Measurements from ENCODE around the gene CSRNP3. TPM values are rescaled to one million over a fixed set of nuclear protein-coding genes. Genes with fewer than 3 reads are reported as not detected.

CSRNP3 gene
- total RNA-seq, 1 experiment from 2014 or later = not detected

DNA sequence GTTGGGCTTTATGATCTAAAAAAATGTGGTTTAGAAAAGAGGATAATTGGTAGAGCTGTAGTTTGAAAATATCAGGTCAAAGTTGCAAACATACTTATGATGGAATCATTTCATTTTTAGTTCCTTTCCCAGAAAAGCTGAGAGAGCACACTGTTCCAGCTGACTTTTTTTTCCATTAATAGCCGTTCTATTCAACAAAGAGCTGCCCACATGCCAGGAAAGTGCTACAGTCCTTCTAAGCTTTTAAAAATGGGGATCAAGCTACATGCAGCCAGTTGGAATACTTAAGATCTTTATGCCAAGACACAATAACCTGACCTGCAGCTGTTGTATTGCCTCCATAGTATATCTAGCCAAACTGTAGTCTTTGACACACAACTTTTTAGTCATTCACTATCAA is 213.0 kb downstream of the CSRNP3 start:
- DNase-seq (ENCODE audit: low read depth, low spot score) = no peak
- no peaks in the 10 kb centered on the region for H3K36me3 ChIP-seq (ENCODE audit: control insufficient read depth, insufficient read depth, low read length)
- no peak for TF ChIP-seq SIN3A (IDR thresholded peaks at IDR 0.05; ENCODE audit: borderline replicate concordance, insufficient read depth, low read depth, low read length)
- no peak for TF ChIP-seq TCF7L2 (IDR thresholded peaks at IDR 0.05; ENCODE audit: low read depth, low read length)
- ChIA-PET CTCF (no interaction called here), POLR2A (no interaction called here)
- H3K4me1 ChIP-seq (ENCODE audit: control insufficient read depth, insufficient read depth, low read length) = no peaks in the 10 kb centered on the region
- ATAC-seq = no peak
- no peaks in the 10 kb centered on the region for H3K27me3 ChIP-seq (ENCODE audit: control insufficient read depth, insufficient read depth, low read length)
- intact Hi-C loops (cut with micrococcal nuclease; ENCODE audit: unreplicated experiment) = no loop called here
- no peaks in the 10 kb centered on the region for H3K9me3 ChIP-seq (ENCODE audit: control insufficient read depth, insufficient read depth, low read depth, low read length)
- BruUV-seq (replicated peaks) = no TSS peak
- in situ Hi-C loops (cut with HindIII; ENCODE audit: low pct_unique_long_range_greater_than_20kb, low sequenced_read_pairs) = no loop called here
- H3K4me3 ChIP-seq (ENCODE audit: low read depth in 2 of 2, low read length in 2 of 2) = no peak overlapping the region
- H3K27ac ChIP-seq (ENCODE audit: low read length) = no peak overlapping the region

DNA sequence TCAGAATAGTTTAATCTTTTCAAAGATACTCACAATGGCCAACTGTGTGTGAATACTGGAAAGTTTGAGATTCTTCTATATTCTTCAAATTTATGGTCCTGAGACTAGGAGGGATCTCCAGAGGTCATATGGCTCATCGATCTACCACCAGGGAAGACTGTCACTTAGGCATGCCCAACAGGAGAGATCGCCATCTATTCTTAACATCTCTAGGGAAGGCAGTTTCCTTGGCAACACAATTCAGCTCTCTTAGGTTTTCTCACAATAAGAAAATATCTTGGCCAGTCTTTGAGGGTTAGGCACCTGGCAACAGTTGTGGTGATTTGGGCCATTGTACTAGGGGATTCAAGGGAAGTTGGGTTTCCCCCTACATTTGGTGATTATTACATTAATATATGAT is 217.3 kb downstream of the CSRNP3 start:
- H3K36me3 ChIP-seq (ENCODE audit: control insufficient read depth, insufficient read depth, low read length) = no peaks in the 10 kb centered on the region
- ChIA-PET CTCF (no interaction called here), POLR2A (no interaction called here)
- in situ Hi-C loops (cut with HindIII; ENCODE audit: low pct_unique_long_range_greater_than_20kb, low sequenced_read_pairs) (no loop called here), intact Hi-C loops (cut with micrococcal nuclease; ENCODE audit: unreplicated experiment) (no loop called here)
- BruUV-seq (replicated peaks) = no TSS peak
- ATAC-seq (no peak), DNase-seq (ENCODE audit: low read depth, low spot score) (no peak)
- H3K27ac ChIP-seq (ENCODE audit: low read length) = no peak overlapping the region
- no peaks in the 10 kb centered on the region for H3K27me3 ChIP-seq (ENCODE audit: control insufficient read depth, insufficient read depth, low read length)
- TF ChIP-seq TCF7L2 (IDR thresholded peaks at IDR 0.05; ENCODE audit: low read depth, low read length) (no peak), SIN3A (IDR thresholded peaks at IDR 0.05; ENCODE audit: borderline replicate concordance, insufficient read depth, low read depth, low read length) (no peak), POLR2AphosphoS5 (IDR thresholded peaks at IDR 0.05; ENCODE audit: low read depth, low read length) (no peak)
- TF ChIP-seq, protein P1, sequence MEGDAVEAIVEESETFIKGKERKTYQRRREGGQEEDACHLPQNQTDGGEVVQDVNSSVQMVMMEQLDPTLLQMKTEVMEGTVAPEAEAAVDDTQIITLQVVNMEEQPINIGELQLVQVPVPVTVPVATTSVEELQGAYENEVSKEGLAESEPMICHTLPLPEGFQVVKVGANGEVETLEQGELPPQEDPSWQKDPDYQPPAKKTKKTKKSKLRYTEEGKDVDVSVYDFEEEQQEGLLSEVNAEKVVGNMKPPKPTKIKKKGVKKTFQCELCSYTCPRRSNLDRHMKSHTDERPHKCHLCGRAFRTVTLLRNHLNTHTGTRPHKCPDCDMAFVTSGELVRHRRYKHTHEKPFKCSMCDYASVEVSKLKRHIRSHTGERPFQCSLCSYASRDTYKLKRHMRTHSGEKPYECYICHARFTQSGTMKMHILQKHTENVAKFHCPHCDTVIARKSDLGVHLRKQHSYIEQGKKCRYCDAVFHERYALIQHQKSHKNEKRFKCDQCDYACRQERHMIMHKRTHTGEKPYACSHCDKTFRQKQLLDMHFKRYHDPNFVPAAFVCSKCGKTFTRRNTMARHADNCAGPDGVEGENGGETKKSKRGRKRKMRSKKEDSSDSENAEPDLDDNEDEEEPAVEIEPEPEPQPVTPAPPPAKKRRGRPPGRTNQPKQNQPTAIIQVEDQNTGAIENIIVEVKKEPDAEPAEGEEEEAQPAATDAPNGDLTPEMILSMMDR (IDR thresholded peaks at IDR 0.05) = no peak
- TF ChIP-seq, protein P2, sequence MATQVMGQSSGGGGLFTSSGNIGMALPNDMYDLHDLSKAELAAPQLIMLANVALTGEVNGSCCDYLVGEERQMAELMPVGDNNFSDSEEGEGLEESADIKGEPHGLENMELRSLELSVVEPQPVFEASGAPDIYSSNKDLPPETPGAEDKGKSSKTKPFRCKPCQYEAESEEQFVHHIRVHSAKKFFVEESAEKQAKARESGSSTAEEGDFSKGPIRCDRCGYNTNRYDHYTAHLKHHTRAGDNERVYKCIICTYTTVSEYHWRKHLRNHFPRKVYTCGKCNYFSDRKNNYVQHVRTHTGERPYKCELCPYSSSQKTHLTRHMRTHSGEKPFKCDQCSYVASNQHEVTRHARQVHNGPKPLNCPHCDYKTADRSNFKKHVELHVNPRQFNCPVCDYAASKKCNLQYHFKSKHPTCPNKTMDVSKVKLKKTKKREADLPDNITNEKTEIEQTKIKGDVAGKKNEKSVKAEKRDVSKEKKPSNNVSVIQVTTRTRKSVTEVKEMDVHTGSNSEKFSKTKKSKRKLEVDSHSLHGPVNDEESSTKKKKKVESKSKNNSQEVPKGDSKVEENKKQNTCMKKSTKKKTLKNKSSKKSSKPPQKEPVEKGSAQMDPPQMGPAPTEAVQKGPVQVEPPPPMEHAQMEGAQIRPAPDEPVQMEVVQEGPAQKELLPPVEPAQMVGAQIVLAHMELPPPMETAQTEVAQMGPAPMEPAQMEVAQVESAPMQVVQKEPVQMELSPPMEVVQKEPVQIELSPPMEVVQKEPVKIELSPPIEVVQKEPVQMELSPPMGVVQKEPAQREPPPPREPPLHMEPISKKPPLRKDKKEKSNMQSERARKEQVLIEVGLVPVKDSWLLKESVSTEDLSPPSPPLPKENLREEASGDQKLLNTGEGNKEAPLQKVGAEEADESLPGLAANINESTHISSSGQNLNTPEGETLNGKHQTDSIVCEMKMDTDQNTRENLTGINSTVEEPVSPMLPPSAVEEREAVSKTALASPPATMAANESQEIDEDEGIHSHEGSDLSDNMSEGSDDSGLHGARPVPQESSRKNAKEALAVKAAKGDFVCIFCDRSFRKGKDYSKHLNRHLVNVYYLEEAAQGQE (IDR thresholded peaks at IDR 0.05; ENCODE audit: insufficient read depth in 1 of 2, low read depth in 2 of 2, low read length in 1 of 2) = no peak
- no peaks in the 10 kb centered on the region for H3K4me1 ChIP-seq (ENCODE audit: control insufficient read depth, insufficient read depth, low read length)
- no peak overlapping the region for H3K4me3 ChIP-seq (ENCODE audit: low read depth in 2 of 2, low read length in 2 of 2)
- no peaks in the 10 kb centered on the region for H3K9me3 ChIP-seq (ENCODE audit: control insufficient read depth, insufficient read depth, low read depth, low read length)

DNA sequence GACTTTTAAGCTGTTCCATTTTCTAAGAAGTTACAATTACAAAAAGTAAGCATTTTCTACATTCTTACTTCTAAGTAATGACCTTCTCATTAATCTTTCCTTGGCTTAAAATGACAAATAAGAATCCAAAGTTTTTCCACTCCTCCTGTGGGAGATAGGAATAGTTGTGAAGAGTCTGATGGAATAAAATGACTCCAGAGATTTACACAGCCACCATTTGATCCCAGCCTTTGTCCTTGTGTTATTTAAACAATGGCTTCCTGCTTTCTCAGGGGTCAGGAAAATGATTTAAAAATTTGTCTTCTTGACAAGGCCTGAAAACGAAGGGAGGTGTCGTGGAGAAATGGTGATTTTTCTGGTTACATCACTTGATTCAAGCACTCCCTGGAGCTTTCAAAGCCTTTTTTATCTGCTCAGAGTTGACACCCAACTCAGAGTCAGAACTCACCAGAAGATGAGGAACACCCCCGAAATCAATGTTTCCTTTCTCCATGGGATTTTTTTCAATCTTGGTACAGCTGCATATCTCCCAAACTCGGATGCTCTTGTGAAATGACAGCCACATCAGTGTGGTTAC is 218.0 kb downstream of the CSRNP3 start:
- no peak for ATAC-seq
- POLR2A ChIA-PET = no interaction called here
- no peaks in the 10 kb centered on the region for H3K4me1 ChIP-seq (ENCODE audit: control insufficient read depth, insufficient read depth, low read length)
- no peaks in the 10 kb centered on the region for H3K36me3 ChIP-seq (ENCODE audit: control insufficient read depth, insufficient read depth, low read length)
- BruUV-seq (replicated peaks) = no TSS peak
- in situ Hi-C loops (cut with HindIII; ENCODE audit: low pct_unique_long_range_greater_than_20kb, low sequenced_read_pairs) (no loop called here), intact Hi-C loops (cut with micrococcal nuclease; ENCODE audit: unreplicated experiment) (no loop called here)
- CTCF ChIA-PET = no interaction called here
- H3K27me3 ChIP-seq (ENCODE audit: control insufficient read depth, insufficient read depth, low read length) = no peaks in the 10 kb centered on the region
- no peak overlapping the region for H3K4me3 ChIP-seq (ENCODE audit: low read depth in 2 of 2, low read length in 2 of 2)
- TF ChIP-seq, protein P2 (IDR thresholded peaks at IDR 0.05; ENCODE audit: insufficient read depth in 1 of 2, low read depth in 2 of 2, low read length in 1 of 2) = no peak
- no peak for TF ChIP-seq POLR2AphosphoS5 (IDR thresholded peaks at IDR 0.05; ENCODE audit: low read depth, low read length)
- TF ChIP-seq SIN3A (IDR thresholded peaks at IDR 0.05; ENCODE audit: borderline replicate concordance, insufficient read depth, low read depth, low read length) = no peak
- no peak for TF ChIP-seq TCF7L2 (IDR thresholded peaks at IDR 0.05; ENCODE audit: low read depth, low read length)
- TF ChIP-seq, protein P1 (IDR thresholded peaks at IDR 0.05) = no peak
- no peaks in the 10 kb centered on the region for H3K9me3 ChIP-seq (ENCODE audit: control insufficient read depth, insufficient read depth, low read depth, low read length)
- no peak overlapping the region for H3K27ac ChIP-seq (ENCODE audit: low read length)
- DNase-seq (ENCODE audit: low read depth, low spot score) = no peak

All from Panc1 (cell line).